HEK293 (cell line): ENCODE measurements around the gene NCEH1.

Experiments
- BCL11A ChIP-seq: fragments of 450-650 bp; formaldehyde crosslinking; IDR thresholded peaks from 2 replicates; pipeline ENCODE4 v1.5.1; 2016; ENCODE audit warnings: low read depth, missing biosample characterization, missing genetic modification characterization
- CTCF ChIP-seq: fragments of 450-650 bp; formaldehyde crosslinking; IDR thresholded peaks from 2 replicates; pipeline ENCODE4 v1.5.1; 2016; ENCODE audit warnings: missing biosample characterization, missing genetic modification characterization
- GLI4 ChIP-seq: fragments of 450-650 bp; formaldehyde crosslinking; IDR thresholded peaks from 2 replicates; pipeline ENCODE4 v1.5.1; 2016; ENCODE audit warnings: missing biosample characterization, missing genetic modification characterization
- ZBTB8A ChIP-seq: fragments of 450-650 bp; formaldehyde crosslinking; IDR thresholded peaks from 2 replicates; pipeline ENCODE4 v1.5.1; 2016; ENCODE audit warnings: missing biosample characterization, missing genetic modification characterization
- ZFP3 ChIP-seq: fragments of 450-650 bp; formaldehyde crosslinking; IDR thresholded peaks from 2 replicates; pipeline ENCODE4 v1.5.1; 2016; ENCODE audit warnings: low read depth, missing biosample characterization, missing genetic modification characterization
- ZNF184 ChIP-seq: fragments of 450-650 bp; IDR thresholded peaks from 2 replicates; pipeline ENCODE4 v1.5.1; 2018; ENCODE audit warnings: missing biosample characterization, mild to moderate bottlenecking, missing genetic modification characterization
- ZNF292 ChIP-seq: fragments of 450-650 bp; formaldehyde crosslinking; IDR thresholded peaks from 2 replicates; pipeline ENCODE4 v1.5.1; 2016; ENCODE audit warnings: low read depth, missing biosample characterization, missing genetic modification characterization, borderline replicate concordance
- ZNF311 ChIP-seq: fragments of 450-650 bp; formaldehyde crosslinking; IDR thresholded peaks from 2 replicates; pipeline ENCODE4 v1.5.1; 2017; ENCODE audit warnings: missing biosample characterization, missing genetic modification characterization, borderline replicate concordance
- ZNF521 ChIP-seq: fragments of 450-650 bp; formaldehyde crosslinking; IDR thresholded peaks from 2 replicates; pipeline ENCODE4 v1.5.1; 2017; ENCODE audit warnings: missing biosample characterization, mild to moderate bottlenecking, missing genetic modification characterization
- ZNF626 ChIP-seq: fragments of 450-650 bp; sonication (Bioruptor Pico); formaldehyde crosslinking; IDR thresholded peaks from 2 replicates; pipeline ENCODE4 v1.5.1; 2018; ENCODE audit warnings: missing biosample characterization, missing genetic modification characterization, inconsistent platforms
- ZNF777 ChIP-seq: fragments of 450-650 bp; formaldehyde crosslinking; IDR thresholded peaks from 2 replicates; pipeline ENCODE4 v1.5.1; 2017; ENCODE audit warnings: missing biosample characterization, missing genetic modification characterization, borderline replicate concordance

- TF ChIP-seq CTCF (tag by site-specific recombination), result no peak
- no peak for TF ChIP-seq ZBTB8A (tag by site-specific recombination)
- TF ChIP-seq ZFP3, result no peak
- no peak for TF ChIP-seq ZNF521 (tag by site-specific recombination)
- no peak for TF ChIP-seq ZNF626 (tag by site-specific recombination)
- TF ChIP-seq ZNF184, result no peak
- TF ChIP-seq ZNF311 (tag by site-specific recombination), result no peak
- TF ChIP-seq BCL11A (tag by site-specific recombination), result no peak
- TF ChIP-seq GLI4, result no peak
- no peak for TF ChIP-seq ZNF777 (tag by site-specific recombination)
- TF ChIP-seq ZNF292, result no peak
These were observed 35.2 kb downstream of the NCEH1 start for GRCh38 chr3:172675441-172676193.
